Measurements from ENCODE around the gene SLC39A11. TPM values are rescaled to one million over a fixed set of nuclear protein-coding genes. Genes with fewer than 3 reads are reported as not detected.
"Not testable (repeated sequence)": the region's sequence is repeated elsewhere in the genome, so short reads cannot be mapped to it uniquely, and the experiment has no call there.

SLC39A11 gene
- total RNA-seq, 1 donor from 2014 or later = 13.2 TPM

- DNase-seq (ENCODE audit: low spot score) = no peak
Measured at GRCh38 chr17:72900654-72900971, 191.9 kb downstream of the SLC39A11 start.

GRCh38 chr17:72898725-72899124 lies 193.8 kb downstream of the SLC39A11 start:
- Mint-ChIP-seq H3K27ac (ENCODE audit: unreplicated experiment) (no peak overlapping the region), H3K4me1 (ENCODE audit: unreplicated experiment) (peaks cover 36% of the 10 kb centered on the region), H3K36me3 (ENCODE audit: low read depth, unreplicated experiment) (no peaks in the 10 kb centered on the region), H3K27me3 (ENCODE audit: unreplicated experiment) (peaks cover 3% of the 10 kb centered on the region), H3K9me3 (ENCODE audit: unreplicated experiment) (no peaks in the 10 kb centered on the region), H3K4me3 (ENCODE audit: unreplicated experiment) (no peak overlapping the region)
- TF ChIP-seq CTCF (IDR thresholded peaks at IDR 0.05; ENCODE audit: unreplicated experiment) = no peak
- no peak for DNase-seq (ENCODE audit: low spot score)

More at GRCh38 chr17:72900654-72900971, 191.9 kb downstream of the SLC39A11 start:
- peaks cover 3% of the 10 kb centered on the region for H3K27me3 Mint-ChIP-seq (ENCODE audit: unreplicated experiment)
- H3K9me3 Mint-ChIP-seq (ENCODE audit: unreplicated experiment) = no peaks in the 10 kb centered on the region
- H3K4me1 Mint-ChIP-seq (ENCODE audit: unreplicated experiment) = peaks cover 36% of the 10 kb centered on the region
- no peak overlapping the region for H3K27ac Mint-ChIP-seq (ENCODE audit: unreplicated experiment)
- H3K4me3 Mint-ChIP-seq (ENCODE audit: unreplicated experiment) = no peak overlapping the region
- no peaks in the 10 kb centered on the region for H3K36me3 Mint-ChIP-seq (ENCODE audit: low read depth, unreplicated experiment)
- no peak for TF ChIP-seq CTCF (IDR thresholded peaks at IDR 0.05; ENCODE audit: unreplicated experiment)

- not testable (repeated sequence) for H3K27me3 Mint-ChIP-seq (ENCODE audit: unreplicated experiment); H3K4me3 Mint-ChIP-seq (ENCODE audit: unreplicated experiment); H3K9me3 Mint-ChIP-seq (ENCODE audit: unreplicated experiment); DNase-seq (ENCODE audit: low spot score); H3K36me3 Mint-ChIP-seq (ENCODE audit: low read depth, unreplicated experiment); H3K27ac Mint-ChIP-seq (ENCODE audit: unreplicated experiment)
- H3K4me1 Mint-ChIP-seq (ENCODE audit: unreplicated experiment) = peaks cover 34% of the 10 kb centered on the region
Measured at GRCh38 chr17:72896288-72896687, 196.2 kb downstream of the SLC39A11 start.

GRCh38 chr17:72891627-72892026 lies 200.9 kb downstream of the SLC39A11 start:
- DNase-seq (ENCODE audit: low spot score) = no peak
- Mint-ChIP-seq H3K27me3 (ENCODE audit: unreplicated experiment) (no peaks in the 10 kb centered on the region), H3K4me1 (ENCODE audit: unreplicated experiment) (no peaks in the 10 kb centered on the region), H3K27ac (ENCODE audit: unreplicated experiment) (no peak overlapping the region), H3K36me3 (ENCODE audit: low read depth, unreplicated experiment) (no peaks in the 10 kb centered on the region), H3K9me3 (ENCODE audit: unreplicated experiment) (no peaks in the 10 kb centered on the region), H3K4me3 (ENCODE audit: unreplicated experiment) (no peak overlapping the region)
- no peak for TF ChIP-seq CTCF (IDR thresholded peaks at IDR 0.05; ENCODE audit: unreplicated experiment)

GRCh38 chr17:72890711-72891110 lies 201.8 kb downstream of the SLC39A11 start:
- Mint-ChIP-seq H3K36me3 (ENCODE audit: low read depth, unreplicated experiment) (no peaks in the 10 kb centered on the region), H3K4me3 (ENCODE audit: unreplicated experiment) (no peak overlapping the region), H3K27me3 (ENCODE audit: unreplicated experiment) (no peaks in the 10 kb centered on the region), H3K27ac (ENCODE audit: unreplicated experiment) (no peak overlapping the region), H3K4me1 (ENCODE audit: unreplicated experiment) (no peaks in the 10 kb centered on the region), H3K9me3 (ENCODE audit: unreplicated experiment) (no peaks in the 10 kb centered on the region)
- TF ChIP-seq CTCF (IDR thresholded peaks at IDR 0.05; ENCODE audit: unreplicated experiment) = no peak
- DNase-seq (ENCODE audit: low spot score) = no peak

GRCh38 chr17:72887917-72888316 lies 204.6 kb downstream of the SLC39A11 start:
- H3K27me3 Mint-ChIP-seq (ENCODE audit: unreplicated experiment) = no peaks in the 10 kb centered on the region
- no peaks in the 10 kb centered on the region for H3K4me1 Mint-ChIP-seq (ENCODE audit: unreplicated experiment)
- H3K4me3 Mint-ChIP-seq (ENCODE audit: unreplicated experiment) = no peak overlapping the region
- TF ChIP-seq CTCF (IDR thresholded peaks at IDR 0.05; ENCODE audit: unreplicated experiment) = no peak
- DNase-seq (ENCODE audit: low spot score) = no peak
- H3K27ac Mint-ChIP-seq (ENCODE audit: unreplicated experiment) = no peak overlapping the region
- H3K36me3 Mint-ChIP-seq (ENCODE audit: low read depth, unreplicated experiment) = no peaks in the 10 kb centered on the region
- no peaks in the 10 kb centered on the region for H3K9me3 Mint-ChIP-seq (ENCODE audit: unreplicated experiment)
